ENCODE data around the gene FBN3. TPM values are rescaled to one million over a fixed set of nuclear protein-coding genes. Genes with fewer than 3 reads are reported as not detected.

FBN3 gene
- total RNA-seq, result 1 to 10 TPM; 7.5 to 9.0 TPM
- 10 to 100 TPM; 20.0 to 31.7 TPM for polyA plus RNA-seq (ENCODE audit: insufficient read length in 2 of 2)
- long read RNA-seq, donor 1, partial matches to known transcripts, result 60 of 60 reads
- long read RNA-seq, donor 1, other reads (novel, unspliced or antisense), result 0 of 60 reads
- long read RNA-seq, donor 2, result 0 reads
- long read RNA-seq, donor 3, result 0 reads
- long read RNA-seq, donor 4, result 0 reads

DNA sequence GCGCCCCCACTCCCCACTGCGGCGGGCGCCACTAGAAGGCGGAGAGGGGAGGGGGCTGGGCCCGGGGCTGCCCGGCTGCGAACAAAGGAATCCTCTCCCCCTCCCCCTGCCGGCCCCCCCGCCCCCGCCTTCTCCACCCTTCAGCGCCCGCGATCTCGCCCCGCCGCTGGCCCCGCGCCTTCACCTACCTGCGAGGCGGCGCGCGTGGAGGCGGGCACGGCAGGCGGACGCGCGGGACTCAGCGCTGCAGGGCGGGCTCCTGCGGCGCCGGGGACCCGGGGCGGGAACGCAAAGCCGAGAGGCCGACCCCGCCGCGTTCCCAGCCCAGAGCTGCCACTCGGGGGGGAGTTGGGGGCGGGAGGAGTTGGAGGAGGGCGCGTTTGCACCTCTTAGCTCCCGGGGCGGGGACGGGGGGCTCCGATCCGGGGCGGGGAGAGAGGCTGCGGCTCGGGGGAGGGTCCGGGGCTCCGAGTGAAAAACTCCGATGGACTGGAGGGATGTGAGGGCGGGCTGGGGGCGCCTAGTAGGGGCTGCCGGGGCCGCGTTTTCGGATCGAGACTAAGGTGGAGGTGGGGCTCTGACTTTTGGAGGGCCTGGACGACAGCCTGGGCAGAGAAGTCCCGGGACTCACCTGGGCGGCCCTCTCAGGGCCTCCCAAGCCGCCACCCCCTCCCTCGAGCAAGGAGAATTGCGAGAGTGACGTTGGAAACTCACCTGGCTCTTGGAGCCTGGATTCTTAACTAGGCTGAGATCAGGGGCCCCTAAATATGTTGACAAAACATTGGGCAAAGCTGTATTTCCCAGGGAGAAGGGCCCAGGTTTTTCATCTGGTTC, at the start of gene FBN3:
TSS of gene FBN3 (minus strand) at position 332 of the 834 bp plus-strand sequence. CDS start 2,112 bp downstream, outside the sequence.
- 2% methylated on average over 52 of the region's 72 CpGs for WGBS (ENCODE audit: insufficient coverage)
- DNase-seq (ENCODE audit: low read depth in 4 of 6, low spot score in 6 of 6), result peak in 3 of 6 donors; percentile 12 to 81 (median 71)
- H3K36me3 ChIP-seq (ENCODE audit: control insufficient read depth, insufficient read depth, low read length), result peaks cover 19% of the 10 kb centered on the region
- H3K9me3 ChIP-seq (ENCODE audit: control insufficient read depth, insufficient read depth, low read length), result no peaks in the 10 kb centered on the region
- H3K4me1 ChIP-seq (ENCODE audit: control insufficient read depth, insufficient read depth, low read length), result peaks cover 31% of the 10 kb centered on the region
- H3K27me3 ChIP-seq (ENCODE audit: control insufficient read depth, insufficient read depth, low read length), result peaks cover 8% of the 10 kb centered on the region
- H3K27ac ChIP-seq (ENCODE audit: low read depth, low read length), result peak within 1 kb of the TSS; percentile 47
- H3K4me3 ChIP-seq (ENCODE audit: low read depth, low read length), result peak within 1 kb of the TSS; percentile 40

- no peak for DNase-seq (ENCODE audit: low read depth in 4 of 6, low spot score in 6 of 6)
- H3K9me3 ChIP-seq (ENCODE audit: control insufficient read depth, insufficient read depth, low read length), result no peaks in the 10 kb centered on the region
- H3K27ac ChIP-seq (ENCODE audit: low read depth, low read length), result no peak overlapping the region
- H3K4me1 ChIP-seq (ENCODE audit: control insufficient read depth, insufficient read depth, low read length), result peaks cover 3% of the 10 kb centered on the region
- 83% methylated on average over 2 of the region's 10 CpGs for WGBS (ENCODE audit: insufficient coverage)
- no peak overlapping the region for H3K4me3 ChIP-seq (ENCODE audit: low read depth, low read length)
- H3K36me3 ChIP-seq (ENCODE audit: control insufficient read depth, insufficient read depth, low read length), result no peaks in the 10 kb centered on the region
- no peaks in the 10 kb centered on the region for H3K27me3 ChIP-seq (ENCODE audit: control insufficient read depth, insufficient read depth, low read length)
Measured at GRCh38 chr19:8196271-8196927, 47.0 kb upstream of the FBN3 start.

GRCh38 chr19:8194528-8195267, 45.3 kb upstream of the FBN3 start:
- WGBS (ENCODE audit: insufficient coverage), result 93% methylated on average over 10 of the region's 11 CpGs
- Histone ChIP-seq H3K4me3 (ENCODE audit: low read depth, low read length) (no peak overlapping the region), H3K27ac (ENCODE audit: low read depth, low read length) (no peak overlapping the region), H3K9me3 (ENCODE audit: control insufficient read depth, insufficient read depth, low read length) (no peaks in the 10 kb centered on the region), H3K4me1 (ENCODE audit: control insufficient read depth, insufficient read depth, low read length) (peaks cover 3% of the 10 kb centered on the region), H3K36me3 (ENCODE audit: control insufficient read depth, insufficient read depth, low read length) (no peaks in the 10 kb centered on the region), H3K27me3 (ENCODE audit: control insufficient read depth, insufficient read depth, low read length) (no peaks in the 10 kb centered on the region)
- no peak for DNase-seq (ENCODE audit: low read depth in 4 of 6, low spot score in 6 of 6)

GRCh38 chr19:8192221-8192820, 42.9 kb upstream of the FBN3 start:
- H3K4me3 ChIP-seq (ENCODE audit: low read depth, low read length), result no peak overlapping the region
- H3K27me3 ChIP-seq (ENCODE audit: control insufficient read depth, insufficient read depth, low read length), result no peaks in the 10 kb centered on the region
- 100% methylated on average over 3 of the region's 7 CpGs for WGBS (ENCODE audit: insufficient coverage)
- no peak overlapping the region for H3K27ac ChIP-seq (ENCODE audit: low read depth, low read length)
- peaks cover 3% of the 10 kb centered on the region for H3K4me1 ChIP-seq (ENCODE audit: control insufficient read depth, insufficient read depth, low read length)
- H3K9me3 ChIP-seq (ENCODE audit: control insufficient read depth, insufficient read depth, low read length), result no peaks in the 10 kb centered on the region
- no peak for DNase-seq (ENCODE audit: low read depth in 4 of 6, low spot score in 6 of 6)
- H3K36me3 ChIP-seq (ENCODE audit: control insufficient read depth, insufficient read depth, low read length), result no peaks in the 10 kb centered on the region

GRCh38 chr19:8185343-8186068, 36.1 kb upstream of the FBN3 start:
- WGBS (ENCODE audit: insufficient coverage), result 100% methylated on average over 1 of the region's 5 CpGs
- Histone ChIP-seq H3K27me3 (ENCODE audit: control insufficient read depth, insufficient read depth, low read length) (no peaks in the 10 kb centered on the region), H3K36me3 (ENCODE audit: control insufficient read depth, insufficient read depth, low read length) (no peaks in the 10 kb centered on the region), H3K27ac (ENCODE audit: low read depth, low read length) (no peak overlapping the region), H3K9me3 (ENCODE audit: control insufficient read depth, insufficient read depth, low read length) (no peaks in the 10 kb centered on the region), H3K4me1 (ENCODE audit: control insufficient read depth, insufficient read depth, low read length) (no peaks in the 10 kb centered on the region), H3K4me3 (ENCODE audit: low read depth, low read length) (no peak overlapping the region)
- DNase-seq (ENCODE audit: low read depth in 4 of 6, low spot score in 6 of 6), result no peak

DNA sequence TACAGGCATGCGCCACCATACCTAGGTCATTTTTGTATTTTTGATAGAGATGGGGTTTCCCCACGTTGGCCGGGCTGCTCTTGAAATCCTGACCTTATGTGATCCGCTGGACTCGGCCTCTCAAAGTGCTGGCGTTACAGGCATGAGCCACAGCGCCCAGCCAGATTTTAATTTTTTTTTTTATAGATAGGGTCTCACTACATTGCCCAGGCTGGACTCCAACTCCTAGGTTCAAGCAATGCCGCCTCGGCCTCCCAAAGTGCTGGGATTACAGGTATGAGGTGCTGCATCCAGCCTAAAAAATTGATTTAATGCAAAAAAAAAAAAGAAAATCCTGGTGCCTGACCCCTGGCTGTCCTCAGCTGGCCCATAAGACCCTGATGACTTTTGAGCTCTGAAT, 34.9 kb upstream of the FBN3 start:
- Histone ChIP-seq H3K27ac (ENCODE audit: low read depth, low read length) (no peak overlapping the region), H3K4me3 (ENCODE audit: low read depth, low read length) (no peak overlapping the region), H3K36me3 (ENCODE audit: control insufficient read depth, insufficient read depth, low read length) (no peaks in the 10 kb centered on the region), H3K27me3 (ENCODE audit: control insufficient read depth, insufficient read depth, low read length) (no peaks in the 10 kb centered on the region), H3K9me3 (ENCODE audit: control insufficient read depth, insufficient read depth, low read length) (no peaks in the 10 kb centered on the region), H3K4me1 (ENCODE audit: control insufficient read depth, insufficient read depth, low read length) (no peaks in the 10 kb centered on the region)
- 83% methylated on average over 2 of the region's 9 CpGs for WGBS (ENCODE audit: insufficient coverage)
- DNase-seq (ENCODE audit: low read depth in 4 of 6, low spot score in 6 of 6), result no peak

DNA sequence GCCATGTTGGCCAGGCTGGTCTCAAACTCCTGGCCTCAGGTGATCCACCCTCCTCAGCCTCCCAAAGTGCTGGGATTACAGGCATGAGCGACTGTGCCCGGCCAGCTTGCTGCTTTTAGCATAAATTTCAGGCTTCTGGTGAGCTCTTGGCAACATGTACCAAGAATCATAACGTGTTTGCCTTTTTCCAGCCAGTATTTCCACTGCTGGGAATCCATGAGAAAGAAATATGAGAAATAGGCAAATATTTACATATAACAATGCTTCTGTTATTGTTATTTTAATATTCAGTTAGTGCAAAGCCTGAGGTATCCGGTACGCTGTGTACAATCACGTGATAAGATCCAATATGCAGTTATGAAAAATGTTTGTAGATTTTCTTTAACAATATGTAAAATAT, 30.6 kb upstream of the FBN3 start:
- Histone ChIP-seq H3K27ac (ENCODE audit: low read depth, low read length) (no peak overlapping the region), H3K36me3 (ENCODE audit: control insufficient read depth, insufficient read depth, low read length) (no peaks in the 10 kb centered on the region), H3K9me3 (ENCODE audit: control insufficient read depth, insufficient read depth, low read length) (no peaks in the 10 kb centered on the region), H3K4me1 (ENCODE audit: control insufficient read depth, insufficient read depth, low read length) (no peaks in the 10 kb centered on the region), H3K27me3 (ENCODE audit: control insufficient read depth, insufficient read depth, low read length) (no peaks in the 10 kb centered on the region), H3K4me3 (ENCODE audit: low read depth, low read length) (no peak overlapping the region)
- peak in 1 of 6 donors; percentile 16 for DNase-seq (ENCODE audit: low read depth in 4 of 6, low spot score in 6 of 6)
- WGBS (ENCODE audit: insufficient coverage), result 68% methylated on average over 2 of the region's 6 CpGs

DNA sequence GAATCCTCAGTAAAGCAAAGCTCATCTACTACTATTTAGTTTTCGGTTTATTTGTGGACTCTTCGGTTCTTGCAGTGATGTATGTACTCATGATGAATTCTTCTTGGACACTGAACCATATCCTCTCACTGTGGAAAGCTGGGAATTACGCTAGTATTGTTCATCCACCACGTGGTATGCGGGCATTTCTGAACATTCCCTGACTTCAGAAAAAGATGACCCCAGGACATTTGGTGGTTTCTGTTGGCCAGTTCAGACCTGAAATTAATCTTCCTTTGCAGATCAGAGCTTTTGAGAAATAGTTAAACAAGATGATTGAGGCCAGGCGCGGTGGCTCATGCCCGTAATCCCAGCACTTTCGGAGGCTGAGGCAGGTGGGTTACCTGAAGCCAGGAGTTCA, 25.3 kb upstream of the FBN3 start:
- H3K4me1 ChIP-seq (ENCODE audit: control insufficient read depth, insufficient read depth, low read length), result no peaks in the 10 kb centered on the region
- no peaks in the 10 kb centered on the region for H3K36me3 ChIP-seq (ENCODE audit: control insufficient read depth, insufficient read depth, low read length)
- H3K9me3 ChIP-seq (ENCODE audit: control insufficient read depth, insufficient read depth, low read length), result no peaks in the 10 kb centered on the region
- no peak overlapping the region for H3K4me3 ChIP-seq (ENCODE audit: low read depth, low read length)
- no peak overlapping the region for H3K27ac ChIP-seq (ENCODE audit: low read depth, low read length)
- no peak for DNase-seq (ENCODE audit: low read depth in 4 of 6, low spot score in 6 of 6)
- no peaks in the 10 kb centered on the region for H3K27me3 ChIP-seq (ENCODE audit: control insufficient read depth, insufficient read depth, low read length)
- WGBS (ENCODE audit: insufficient coverage), result 97% methylated on average over 4 of the region's 9 CpGs
